Lung (tissue), 12 donors: ENCODE measurements around the gene GABPB2. TPM values are rescaled to one million over a fixed set of nuclear protein-coding genes. Genes with fewer than 3 reads are reported as not detected.

Experiments used
- ATAC-seq: fragments of 200-7000 bp; cut with Tn5 transposase; one replicate; pipeline ENCODE4 v1.9.1; 2020; ENCODE audit warnings: moderate number of reproducible peaks; ENCODE audit not compliant: insufficient read depth, low FRiP score
- DNase-seq, 3 donors: peaks; one replicate each; pipeline ENCODE4 v3.0.0-alpha.2; 2013 to 2017
- H3K27ac ChIP-seq, 2 donors: one replicate each; pipeline ENCODE4 v1.5.1; 2013; ENCODE audit warnings: mild to moderate bottlenecking in 2 of 2, moderate library complexity in 2 of 2, control low read depth in 1 of 2, inconsistent platforms in 1 of 2, low read depth in 1 of 2, low read length in 1 of 2
- H3K27me3 ChIP-seq, 3 donors: one replicate each; pipeline ENCODE4 v1.5.1; 2013; ENCODE audit warnings: low read length in 2 of 3; ENCODE audit not compliant: control insufficient read depth in 3 of 3, insufficient read depth in 3 of 3
- H3K36me3 ChIP-seq, 4 donors: one replicate each; pipeline ENCODE4 v1.5.1; 2013; ENCODE audit warnings: low read length in 4 of 4, mild to moderate bottlenecking in 1 of 4, moderate library complexity in 1 of 4; ENCODE audit not compliant: control insufficient read depth in 4 of 4, insufficient read depth in 4 of 4
- H3K4me1 ChIP-seq, 5 donors: one replicate each; pipeline ENCODE4 v1.5.1; 2013; ENCODE audit warnings: low read length in 5 of 5, mild to moderate bottlenecking in 2 of 5, moderate library complexity in 1 of 5; ENCODE audit not compliant: control insufficient read depth in 5 of 5, insufficient read depth in 5 of 5
- H3K4me3 ChIP-seq: one replicate; pipeline ENCODE4 v1.5.1; 2013; ENCODE audit warnings: mild to moderate bottlenecking, control low read depth, moderate library complexity
- H3K9ac ChIP-seq, 2 donors: one replicate each; pipeline ENCODE4 v1.5.1; 2013; ENCODE audit warnings: low read length in 2 of 2, control low read depth in 1 of 2; ENCODE audit not compliant: insufficient read depth in 1 of 2
- H3K9me3 ChIP-seq, 4 donors: one replicate each; pipeline ENCODE4 v1.5.1; 2013; ENCODE audit warnings: low read length in 3 of 4, mild to moderate bottlenecking in 1 of 4, moderate library complexity in 1 of 4; ENCODE audit not compliant: control insufficient read depth in 4 of 4, insufficient read depth in 3 of 4
- CTCF ChIP-seq: IDR thresholded peaks from 2 replicates; pipeline ENCODE4 v1.5.1; 2012; ENCODE audit warnings: mild to moderate bottlenecking; ENCODE audit errors: control extremely low read depth, extremely low read depth
- WGBS, 2 donors: extraction: QIAGEN DNeasy Blood & Tissue Kit; methylation state at CpG; one replicate each; pipeline ENCODE4 v1.1.7; 2013; 5-methylcytosine and 5-hydroxymethylcytosine counted together
- polyA plus RNA-seq, 2 donors: library from polyadenylated mRNA; stranded (reverse); fragments of 200-250 nt; gene quantifications; one replicate each; pipeline ENCODE4 v1.2.1, GENCODE V29; 2013
- total RNA-seq, 2 donors: library from RNA; depleted of rRNA in 1 of 2; stranded (reverse); fragments of >200 nt in 1 of 2; gene quantifications; one replicate each; pipeline ENCODE4 v1.2.1, GENCODE V29; 2014 to 2021
- donor health status: control.
- donor health status: control.
- donor health status: Bipolar disorder and iron deficiency.
- donor health status: healthy.
- donor health status: DM: yes; HTN: yes; CAD: no.

GABPB2 gene
- total and polyA plus RNA-seq, 4 donors, result 4.4 to 16.0 (median 7.8) TPM

- ATAC-seq (no peak), DNase-seq (no peak)
- WGBS, 2 donors, result 93 to 95% methylated on average over 11 to 12 of the region's 12 CpGs
- H3K9me3 ChIP-seq, result no peaks in the 10 kb centered on the region
- H3K36me3 ChIP-seq, result peaks cover 0 to 36% (median 11%) of the 10 kb centered on the region in 4 donors
- no peak overlapping the region for H3K9ac ChIP-seq
- TF ChIP-seq CTCF, result no peak
- peaks cover 0 to 17% (median 0%) of the 10 kb centered on the region in 5 donors for H3K4me1 ChIP-seq
- no peaks in the 10 kb centered on the region for H3K27me3 ChIP-seq
- no peak overlapping the region for H3K27ac ChIP-seq
- H3K4me3 ChIP-seq, result no peak overlapping the region
Observed at GRCh38 chr1:151135433-151136385, 65.1 kb downstream of the GABPB2 start.

GRCh38 chr1:151137789-151138188, 67.2 kb downstream of the GABPB2 start:
- Histone ChIP-seq H3K27ac (no peak overlapping the region), H3K9me3 (no peaks in the 10 kb centered on the region), H3K36me3 (peaks cover 0 to 43% (median 11%) of the 10 kb centered on the region in 4 donors), H3K9ac (no peak overlapping the region), H3K27me3 (no peaks in the 10 kb centered on the region), H3K4me3 (no peak overlapping the region), H3K4me1 (no peaks in the 10 kb centered on the region)
- ATAC-seq, result no peak
- 95 to 100% methylated on average over 7 of the region's 7 CpGs for WGBS, 2 donors
- no peak for DNase-seq
- no peak for TF ChIP-seq CTCF

- peaks cover 7 to 32% (median 12%) of the 10 kb centered on the region in 5 donors for H3K4me1 ChIP-seq
- H3K27ac ChIP-seq, result peak overlapping the region in 1 of 2 donors; percentile 84
- DNase-seq, result no peak
- ATAC-seq, result no peak
- no peak overlapping the region for H3K9ac ChIP-seq
- peaks cover 0 to 13% (median 5%) of the 10 kb centered on the region in 4 donors for H3K36me3 ChIP-seq
- H3K9me3 ChIP-seq, result no peaks in the 10 kb centered on the region
- WGBS, 2 donors, result 89 to 90% methylated on average over 5 of the region's 5 CpGs
- H3K4me3 ChIP-seq, result no peak overlapping the region
- no peaks in the 10 kb centered on the region for H3K27me3 ChIP-seq
- TF ChIP-seq CTCF, result no peak
Observed at GRCh38 chr1:151142411-151143056, 72.0 kb downstream of the GABPB2 start.
